MG63 (cell line): ENCODE measurements around the gene PRSS57. TPM values are rescaled to one million over a fixed set of nuclear protein-coding genes. Genes with fewer than 3 reads are reported as not detected.
"Not testable (repeated sequence)": the region's sequence is repeated elsewhere in the genome, so short reads cannot be mapped to it uniquely, and the experiment has no call there.

Experiments
- DNase-seq: peaks from one replicate; pipeline ENCODE4 v3.0.0-alpha.2; 2020
- H3K27me3 ChIP-seq: fragments of 250-450 bp; sonication (Bioruptor Pico); 2 replicates; pipeline ENCODE4 v1.5.1; 2020; ENCODE audit warnings: mild to moderate bottlenecking, moderate library complexity
- H3K36me3 ChIP-seq: fragments of 250-450 bp; sonication (Bioruptor Pico); 2 replicates; pipeline ENCODE4 v1.5.1; 2020; ENCODE audit warnings: mild to moderate bottlenecking, moderate library complexity
- H3K4me3 ChIP-seq: fragments of 250-450 bp; sonication (Bioruptor Pico); 2 replicates; pipeline ENCODE4 v1.5.1; 2020; ENCODE audit warnings: mild to moderate bottlenecking, moderate library complexity
- H3K9me3 ChIP-seq: fragments of 250-450 bp; sonication (Bioruptor Pico); 2 replicates; pipeline ENCODE4 v1.5.1; 2020; ENCODE audit warnings: mild to moderate bottlenecking, moderate library complexity
- total RNA-seq: library from RNA; depleted of rRNA; stranded (reverse); fragments of >200 nt; shearing (Covaris generic); gene quantifications from 2 replicates; pipeline ENCODE4 v1.2.3, GENCODE V29; 2014; ENCODE audit warnings: low replicate concordance

The PRSS57 gene
- total RNA-seq, 1 experiment from 2014 or later, result not detected

DNA sequence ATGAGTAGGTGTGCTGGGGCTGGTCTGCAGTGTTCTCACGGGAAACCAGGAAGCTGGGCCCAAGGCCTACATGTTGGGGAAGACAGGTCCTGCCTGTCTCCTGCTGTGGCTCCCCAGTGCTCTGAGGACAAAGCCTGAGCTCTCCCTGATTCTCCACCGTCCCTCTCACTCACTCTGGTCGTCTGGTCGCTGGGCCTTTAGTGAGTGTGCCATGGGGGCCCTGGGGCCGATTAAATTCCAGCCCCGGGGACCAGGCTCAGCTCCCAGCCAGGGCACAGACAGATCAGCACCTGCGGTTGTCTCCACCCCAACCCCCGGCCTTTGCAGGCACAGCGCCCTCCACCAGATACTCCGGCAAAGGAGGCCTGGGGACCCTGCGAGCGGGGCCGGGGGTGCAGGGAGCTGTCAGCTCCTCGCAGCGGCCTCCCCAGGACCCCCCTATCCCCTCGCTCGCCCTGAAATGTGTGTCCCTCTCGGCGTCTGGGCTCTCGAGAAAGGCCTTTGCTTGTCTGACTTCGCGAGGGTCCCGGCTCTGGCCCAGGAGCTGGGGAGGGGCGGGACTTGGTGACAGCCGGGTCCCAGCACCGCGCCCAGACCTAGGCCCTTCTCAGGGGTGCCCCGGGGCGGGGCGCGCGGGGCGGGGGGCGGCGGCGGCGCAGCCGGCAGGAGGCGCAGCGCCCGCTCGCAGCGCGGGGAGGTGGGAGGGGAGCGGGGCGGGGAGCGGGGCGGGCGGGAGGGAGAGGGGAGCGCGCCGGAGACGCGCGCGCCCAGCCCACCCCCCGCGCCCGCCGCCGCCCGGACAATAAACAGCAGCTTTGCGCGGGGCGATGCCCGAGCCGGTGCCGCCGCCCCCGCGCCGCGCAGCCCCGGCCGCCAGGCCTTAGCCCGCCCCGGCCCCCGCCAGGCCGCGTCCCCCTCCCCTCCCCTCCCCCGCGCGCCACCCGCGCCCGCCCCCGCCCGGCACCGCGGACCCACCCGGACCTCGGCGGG, 13.2 kb upstream of the PRSS57 start, which contains the start of gene PALM:
Gene PALM (plus strand): TSS at position 782 of the 990 bp plus-strand sequence. CDS start 212 bp downstream, outside the sequence.
- Histone ChIP-seq H3K9me3 (no peaks in the 10 kb centered on the region), H3K36me3 (no peaks in the 10 kb centered on the region), H3K4me3 (peak within 1 kb of the TSS; percentile 36), H3K27me3 (no peaks in the 10 kb centered on the region)
- peak; percentile 32 for DNase-seq

- H3K27me3 ChIP-seq, result no peaks in the 10 kb centered on the region
- DNase-seq, result no peak
- no peak overlapping the region for H3K4me3 ChIP-seq
- no peaks in the 10 kb centered on the region for H3K36me3 ChIP-seq
- no peaks in the 10 kb centered on the region for H3K9me3 ChIP-seq
Observed at GRCh38 chr19:704447-704741, 9.1 kb upstream of the PRSS57 start.

- DNase-seq, result peak; percentile 35
- no peaks in the 10 kb centered on the region for H3K9me3 ChIP-seq
- no peaks in the 10 kb centered on the region for H3K27me3 ChIP-seq
- no peak overlapping the region for H3K4me3 ChIP-seq
- H3K36me3 ChIP-seq, result no peaks in the 10 kb centered on the region
Observed at GRCh38 chr19:703651-704446, 8.6 kb upstream of the PRSS57 start.

DNA sequence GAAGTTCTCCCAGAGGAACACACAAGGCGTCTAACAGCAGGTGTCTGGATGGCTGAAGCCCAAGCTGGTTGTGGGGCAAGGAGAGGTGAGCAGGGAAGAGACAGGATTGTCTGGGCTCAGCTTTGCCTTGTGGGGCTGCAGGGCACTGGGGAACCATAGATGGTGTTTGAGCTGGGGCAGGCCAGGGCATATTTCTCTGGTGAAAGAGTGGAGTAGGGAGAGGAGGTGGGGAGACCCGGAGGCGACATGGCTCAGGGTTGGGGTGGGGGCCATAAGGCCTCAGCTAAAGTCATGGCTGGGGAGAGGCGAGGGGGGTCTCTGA, 8.0 kb upstream of the PRSS57 start:
- H3K4me3 ChIP-seq, result no peak overlapping the region
- H3K9me3 ChIP-seq, result no peaks in the 10 kb centered on the region
- DNase-seq, result no peak
- no peaks in the 10 kb centered on the region for H3K27me3 ChIP-seq
- no peaks in the 10 kb centered on the region for H3K36me3 ChIP-seq

GRCh38 chr19:702847-703246, 7.6 kb upstream of the PRSS57 start:
- H3K4me3 ChIP-seq, H3K27me3 ChIP-seq, H3K36me3 ChIP-seq, H3K9me3 ChIP-seq, DNase-seq: not testable (repeated sequence)

GRCh38 chr19:699885-700284, 4.6 kb upstream of the PRSS57 start:
- not testable (repeated sequence) for H3K27me3 ChIP-seq, H3K4me3 ChIP-seq, H3K9me3 ChIP-seq, DNase-seq, H3K36me3 ChIP-seq

DNA sequence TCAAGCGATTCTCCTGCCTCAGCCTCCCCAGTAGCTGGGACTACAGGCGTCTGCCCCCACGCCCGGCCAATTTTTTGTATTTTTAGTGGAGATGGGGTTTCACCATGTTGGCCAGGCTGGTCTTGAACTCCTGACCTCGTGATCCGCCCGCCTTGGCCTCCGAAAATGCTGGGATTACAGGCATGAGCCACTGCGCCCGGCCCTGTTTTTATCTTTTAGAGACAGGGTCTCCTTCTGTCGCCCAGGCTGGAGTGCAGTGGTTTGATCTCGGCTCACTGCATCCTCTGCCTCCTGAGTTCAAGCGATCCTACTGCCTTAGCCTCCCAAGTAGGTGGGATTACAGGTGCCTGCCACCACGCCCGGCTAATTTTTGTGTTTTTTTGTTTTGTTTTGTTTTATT, 3.3 kb upstream of the PRSS57 start:
- not testable (repeated sequence) for H3K36me3 ChIP-seq, DNase-seq, H3K9me3 ChIP-seq, H3K4me3 ChIP-seq, H3K27me3 ChIP-seq

DNA sequence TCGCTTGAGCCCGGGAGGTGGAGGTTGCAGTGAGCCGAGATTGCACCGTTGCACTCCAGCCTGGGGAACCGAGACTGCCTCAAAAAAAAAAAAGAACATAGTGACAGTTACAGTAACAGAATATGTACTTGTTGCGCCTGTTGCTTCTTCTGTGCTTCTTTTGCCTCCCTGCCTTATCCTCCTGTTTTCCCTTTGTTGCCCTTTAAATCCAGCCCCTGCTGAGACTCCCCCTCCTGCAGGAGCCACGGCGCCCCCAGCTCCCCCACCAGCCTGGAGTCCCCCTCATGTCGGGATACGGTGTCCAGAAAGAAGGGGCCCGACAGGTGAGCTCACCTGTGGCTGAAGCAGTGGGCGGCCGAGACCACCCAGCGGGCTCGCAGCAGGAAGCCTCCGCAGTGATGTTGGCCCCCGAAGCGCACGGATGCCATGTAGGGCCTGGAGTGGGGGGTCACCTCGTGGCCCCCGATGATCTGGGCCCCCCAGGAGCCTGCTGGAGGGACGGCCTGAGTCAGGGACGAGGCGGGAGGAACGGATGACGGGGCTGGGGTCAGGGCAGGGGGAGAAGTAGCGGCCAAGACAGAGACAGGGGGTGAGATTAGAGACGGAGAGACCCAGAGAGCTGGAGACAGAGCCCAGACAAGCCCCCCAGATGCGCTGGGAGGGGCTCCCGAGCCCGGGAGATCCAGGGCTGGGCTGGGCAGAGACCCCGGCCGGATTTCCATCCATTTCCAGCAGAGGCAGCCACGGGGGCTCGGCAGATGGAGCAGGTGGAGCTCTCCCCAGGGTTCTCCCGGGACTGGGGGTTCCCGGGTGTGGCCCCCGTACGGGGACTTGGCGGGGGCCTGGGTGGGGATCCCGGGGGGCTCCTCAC, 536 bp downstream of the PRSS57 start:
- no peaks in the 10 kb centered on the region for H3K9me3 ChIP-seq
- DNase-seq, result no peak
- H3K4me3 ChIP-seq, result no peak overlapping the region

GRCh38 chr19:690203-690602, 5.0 kb downstream of the PRSS57 start:
- H3K27me3 ChIP-seq, result no peaks in the 10 kb centered on the region
- DNase-seq, result no peak
- H3K9me3 ChIP-seq, result no peaks in the 10 kb centered on the region

More for the DNA sequence above, 536 bp downstream of the PRSS57 start:
- Histone ChIP-seq H3K36me3 (no peaks in the 10 kb centered on the region), H3K27me3 (no peaks in the 10 kb centered on the region)

DNA sequence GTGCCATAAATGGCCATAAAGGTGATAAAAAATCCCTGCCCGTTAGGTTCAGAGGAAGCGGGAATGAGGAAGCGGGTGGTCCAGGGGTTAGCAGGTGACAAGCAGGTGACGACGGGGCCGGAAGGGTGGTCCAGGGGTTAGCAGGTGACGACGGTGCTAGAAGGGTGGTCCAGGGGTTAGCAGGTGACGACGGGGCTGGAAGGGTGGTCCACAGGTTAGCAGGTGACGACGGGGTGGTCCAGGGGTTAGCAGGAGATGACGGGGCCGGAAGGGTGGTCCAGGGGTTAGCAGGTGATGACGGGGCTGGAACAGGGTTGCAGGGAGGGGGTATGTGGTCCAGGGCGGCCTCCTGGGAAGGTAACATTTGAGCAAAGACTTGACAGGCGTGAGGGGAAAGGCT, 6.3 kb downstream of the PRSS57 start:
- no peaks in the 10 kb centered on the region for H3K36me3 ChIP-seq
- H3K4me3 ChIP-seq, result no peak overlapping the region
- DNase-seq, result no peak
- H3K9me3 ChIP-seq, result no peaks in the 10 kb centered on the region
- no peaks in the 10 kb centered on the region for H3K27me3 ChIP-seq

More at GRCh38 chr19:690203-690602, 5.0 kb downstream of the PRSS57 start:
- Histone ChIP-seq H3K4me3 (no peak overlapping the region), H3K36me3 (no peaks in the 10 kb centered on the region)

- DNase-seq, result no peak
- no peaks in the 10 kb centered on the region for H3K9me3 ChIP-seq
- no peaks in the 10 kb centered on the region for H3K27me3 ChIP-seq
- H3K4me3 ChIP-seq, result no peak overlapping the region
- H3K36me3 ChIP-seq, result no peaks in the 10 kb centered on the region
Observed at GRCh38 chr19:688214-688613, 7.0 kb downstream of the PRSS57 start.

GRCh38 chr19:687569-688166, 7.6 kb downstream of the PRSS57 start:
- H3K27me3 ChIP-seq, result no peaks in the 10 kb centered on the region
- DNase-seq, result no peak
- no peaks in the 10 kb centered on the region for H3K36me3 ChIP-seq
- no peak overlapping the region for H3K4me3 ChIP-seq
- H3K9me3 ChIP-seq, result no peaks in the 10 kb centered on the region

DNA sequence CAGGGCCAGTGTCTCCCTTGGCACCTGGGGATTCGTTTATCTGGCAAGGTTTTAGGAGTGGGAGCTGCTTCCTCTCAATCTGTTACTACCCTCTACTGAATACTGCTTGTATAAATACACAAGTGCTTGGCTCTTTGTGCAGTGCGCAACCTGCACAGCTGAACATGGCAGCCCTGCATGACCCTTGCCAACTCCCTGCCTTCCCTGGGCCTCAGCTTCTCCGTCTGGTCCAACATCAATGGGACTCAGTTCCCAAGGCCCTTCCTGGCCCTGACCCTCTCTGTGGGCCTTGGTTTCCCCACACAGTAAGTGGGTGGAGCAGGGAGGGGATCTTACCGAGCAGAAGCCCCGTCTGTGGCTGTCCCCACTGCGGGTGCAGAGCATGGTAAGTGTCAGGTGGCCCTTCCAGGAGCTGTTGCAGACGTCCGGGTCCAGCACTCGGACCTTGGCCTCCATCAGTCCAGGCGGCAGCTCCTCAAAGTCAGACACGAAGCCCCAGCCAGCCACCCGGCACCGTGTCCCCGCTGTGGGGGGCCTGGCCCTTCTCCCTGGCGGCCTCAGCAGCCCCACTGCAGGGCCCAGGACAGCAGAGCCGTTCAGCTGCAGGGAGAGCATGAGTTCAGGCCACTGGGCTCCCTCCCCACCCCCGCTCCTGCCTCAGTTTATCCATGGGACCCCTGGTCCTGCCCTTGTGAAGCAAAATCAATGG, 8.5 kb downstream of the PRSS57 start:
- no peaks in the 10 kb centered on the region for H3K36me3 ChIP-seq
- H3K27me3 ChIP-seq, result no peaks in the 10 kb centered on the region
- H3K9me3 ChIP-seq, result no peaks in the 10 kb centered on the region
- DNase-seq, result no peak
- no peak overlapping the region for H3K4me3 ChIP-seq

- H3K4me3 ChIP-seq, result no peak overlapping the region
- H3K27me3 ChIP-seq, result no peaks in the 10 kb centered on the region
- H3K36me3 ChIP-seq, result no peaks in the 10 kb centered on the region
- no peaks in the 10 kb centered on the region for H3K9me3 ChIP-seq
- DNase-seq, result no peak
Observed at GRCh38 chr19:685454-685931, 9.8 kb downstream of the PRSS57 start.

GRCh38 chr19:682678-683320, 12.5 kb downstream of the PRSS57 start:
- no peak for DNase-seq
- no peaks in the 10 kb centered on the region for H3K9me3 ChIP-seq
- no peaks in the 10 kb centered on the region for H3K27me3 ChIP-seq
- H3K4me3 ChIP-seq, result no peak overlapping the region
- H3K36me3 ChIP-seq, result no peaks in the 10 kb centered on the region; the same call in 1 of the 2 replicates
